Uterus (tissue), 2 donors: ENCODE measurements around the gene ATRAID.

ENCODE experiments used
- POLR2A ChIP-seq, 2 donors: fragments of 450-650 bp; IDR thresholded peaks; one replicate each; pipeline ENCODE4 v1.6.1; 2016; ENCODE audit warnings: antibody characterized with exemption in 2 of 2, mild to moderate bottlenecking in 1 of 2, moderate library complexity in 1 of 2
- TF ChIP-seq, protein P1 (sequence below), 4 experiments: fragments of 200-600 bp in 2 of 4; fragments of 450-650 bp in 2 of 4; sonication (generic) in 2 of 4; IDR thresholded peaks; one replicate each; pipeline ENCODE4 v1.5.1; 2016 to 2019; ENCODE audit warnings: antibody characterized with exemption in 4 of 4, mild to moderate bottlenecking in 2 of 4, moderate library complexity in 1 of 4

DNA sequence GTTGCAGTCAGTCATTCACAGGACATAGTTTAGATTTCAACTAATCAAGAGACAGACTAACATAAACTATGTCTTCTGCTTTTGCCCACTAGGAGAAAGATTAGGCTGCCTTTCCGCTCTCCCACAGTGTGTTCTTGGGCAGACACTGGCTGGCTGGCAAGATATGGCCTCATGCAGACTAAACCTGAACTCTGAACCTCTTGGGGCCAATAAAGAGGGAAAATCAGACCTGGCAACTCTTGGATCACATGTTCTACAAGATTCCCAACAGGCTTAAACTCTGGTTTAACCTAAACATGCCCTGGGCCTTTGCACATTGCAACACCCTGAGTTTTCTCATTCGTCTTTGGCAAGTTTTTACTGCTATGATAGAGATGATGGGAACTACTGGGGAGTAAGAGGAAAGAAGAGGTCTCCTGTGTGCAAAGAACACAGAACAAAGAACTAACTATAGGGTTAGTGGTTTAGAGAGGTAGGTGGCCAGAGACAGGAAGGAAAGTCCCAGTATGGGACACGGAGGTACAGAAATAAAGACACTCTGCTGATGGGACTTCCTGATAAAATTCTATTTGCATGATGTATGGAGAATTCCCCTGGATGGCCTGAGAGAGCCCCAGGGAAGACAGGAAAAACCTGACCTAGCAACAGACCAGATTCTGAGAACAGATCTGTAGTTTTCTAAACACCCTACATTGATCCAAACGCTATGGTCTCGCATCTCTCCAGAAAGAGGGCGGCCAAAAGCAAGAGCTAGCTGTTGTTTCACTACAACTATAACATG is 2.0 kb upstream of the ATRAID start:
- TF ChIP-seq, protein P1, sequence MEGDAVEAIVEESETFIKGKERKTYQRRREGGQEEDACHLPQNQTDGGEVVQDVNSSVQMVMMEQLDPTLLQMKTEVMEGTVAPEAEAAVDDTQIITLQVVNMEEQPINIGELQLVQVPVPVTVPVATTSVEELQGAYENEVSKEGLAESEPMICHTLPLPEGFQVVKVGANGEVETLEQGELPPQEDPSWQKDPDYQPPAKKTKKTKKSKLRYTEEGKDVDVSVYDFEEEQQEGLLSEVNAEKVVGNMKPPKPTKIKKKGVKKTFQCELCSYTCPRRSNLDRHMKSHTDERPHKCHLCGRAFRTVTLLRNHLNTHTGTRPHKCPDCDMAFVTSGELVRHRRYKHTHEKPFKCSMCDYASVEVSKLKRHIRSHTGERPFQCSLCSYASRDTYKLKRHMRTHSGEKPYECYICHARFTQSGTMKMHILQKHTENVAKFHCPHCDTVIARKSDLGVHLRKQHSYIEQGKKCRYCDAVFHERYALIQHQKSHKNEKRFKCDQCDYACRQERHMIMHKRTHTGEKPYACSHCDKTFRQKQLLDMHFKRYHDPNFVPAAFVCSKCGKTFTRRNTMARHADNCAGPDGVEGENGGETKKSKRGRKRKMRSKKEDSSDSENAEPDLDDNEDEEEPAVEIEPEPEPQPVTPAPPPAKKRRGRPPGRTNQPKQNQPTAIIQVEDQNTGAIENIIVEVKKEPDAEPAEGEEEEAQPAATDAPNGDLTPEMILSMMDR (IDR thresholded peaks at IDR 0.05) = no peak
- TF ChIP-seq POLR2A (IDR thresholded peaks at IDR 0.05) = no peak
